CD4-positive, CD25-positive, alpha-beta regulatory T cell (primary cell): ENCODE measurements around the gene RFFL. TPM values are rescaled to one million over a fixed set of nuclear protein-coding genes. Genes with fewer than 3 reads are reported as not detected.

Experiments
- ATAC-seq, 2 donors: fragments of 150-1000 bp; cut with Tn5 transposase; one replicate each; pipeline ENCODE4 v1.10.0; 2021; ENCODE audit warnings: low read depth in 2 of 2, moderate number of reproducible peaks in 2 of 2, moderate library complexity in 1 of 2
- DNase-seq, 3 donors: peaks; one replicate each; pipeline versions ENCODE4 v3.0.0 to v3.0.0-alpha.2; 2012 to 2022; ENCODE audit warnings: mixed read lengths in 1 of 3
- H3K27ac ChIP-seq: one replicate; pipeline ENCODE4 v1.7.0; 2013; ENCODE audit warnings: mild to moderate bottlenecking, low read length; ENCODE audit not compliant: insufficient read depth, poor library complexity, severe bottlenecking
- H3K27me3 ChIP-seq: one replicate; pipeline ENCODE4 v1.7.0; 2013; ENCODE audit warnings: low read length; ENCODE audit not compliant: control insufficient read depth, insufficient read depth
- H3K36me3 ChIP-seq: one replicate; pipeline ENCODE4 v1.7.0; 2013; ENCODE audit warnings: mild to moderate bottlenecking, low read length, moderate library complexity; ENCODE audit not compliant: control insufficient read depth, insufficient read depth
- H3K4me1 ChIP-seq: 2 replicates; pipeline ENCODE4 v1.7.0; 2013; ENCODE audit warnings: mild to moderate bottlenecking, low read length; ENCODE audit not compliant: insufficient read depth, control insufficient read depth, poor library complexity, severe bottlenecking
- H3K4me3 ChIP-seq: one replicate; pipeline ENCODE4 v1.7.0; 2013; ENCODE audit warnings: low read depth, mild to moderate bottlenecking, low read length, moderate library complexity
- H3K9me3 ChIP-seq, 2 experiments: 1 replicate in 1 of 2; 2 replicates in 1 of 2; pipeline ENCODE4 v1.7.0; 2013; ENCODE audit warnings: low read length in 2 of 2, mild to moderate bottlenecking in 1 of 2, moderate library complexity in 1 of 2; ENCODE audit not compliant: control insufficient read depth in 2 of 2
- H3K27ac Mint-ChIP-seq, 3 donors: one replicate each; pipeline ENCODE4 v1.8.0; 2020 to 2022; ENCODE audit warnings: mild to moderate bottlenecking in 3 of 3, mixed read lengths in 3 of 3, moderate library complexity in 2 of 3
- H3K27me3 Mint-ChIP-seq: one replicate; pipeline ENCODE4 v1.8.0; 2022; ENCODE audit warnings: mild to moderate bottlenecking, mixed read lengths
- H3K36me3 Mint-ChIP-seq: one replicate; pipeline ENCODE4 v1.8.0; 2020; ENCODE audit warnings: mixed read lengths
- H3K4me1 Mint-ChIP-seq, 4 donors: one replicate each; pipeline ENCODE4 v1.8.0; 2020 to 2022; ENCODE audit warnings: mixed read lengths in 4 of 4, mild to moderate bottlenecking in 1 of 4
- H3K4me3 Mint-ChIP-seq, 4 donors: one replicate each; pipeline ENCODE4 v1.8.0; 2020 to 2022; ENCODE audit warnings: mild to moderate bottlenecking in 4 of 4, mixed read lengths in 4 of 4, moderate library complexity in 3 of 4
- H3K9me3 Mint-ChIP-seq, 7 donors: one replicate each; pipeline ENCODE4 v1.8.0; 2020 to 2022; ENCODE audit warnings: mixed read lengths in 7 of 7, mild to moderate bottlenecking in 3 of 7, moderate library complexity in 2 of 7
- polyA plus RNA-seq, 4 donors: library from polyadenylated mRNA; unstranded; fragments of 300-500 nt; fragmentation: Illumina TruSeq; gene quantifications; one replicate each; pipeline ENCODE4 v1.2.3, GENCODE V29; 2021
- total RNA-seq: library from RNA; stranded (reverse); gene quantifications from one replicate; pipeline ENCODE4 v1.2.3, GENCODE V29; 2022

RFFL gene
- total and polyA plus RNA-seq, 5 donors from 2014 or later: 69.8 to 128 (median 82.9) TPM

DNA sequence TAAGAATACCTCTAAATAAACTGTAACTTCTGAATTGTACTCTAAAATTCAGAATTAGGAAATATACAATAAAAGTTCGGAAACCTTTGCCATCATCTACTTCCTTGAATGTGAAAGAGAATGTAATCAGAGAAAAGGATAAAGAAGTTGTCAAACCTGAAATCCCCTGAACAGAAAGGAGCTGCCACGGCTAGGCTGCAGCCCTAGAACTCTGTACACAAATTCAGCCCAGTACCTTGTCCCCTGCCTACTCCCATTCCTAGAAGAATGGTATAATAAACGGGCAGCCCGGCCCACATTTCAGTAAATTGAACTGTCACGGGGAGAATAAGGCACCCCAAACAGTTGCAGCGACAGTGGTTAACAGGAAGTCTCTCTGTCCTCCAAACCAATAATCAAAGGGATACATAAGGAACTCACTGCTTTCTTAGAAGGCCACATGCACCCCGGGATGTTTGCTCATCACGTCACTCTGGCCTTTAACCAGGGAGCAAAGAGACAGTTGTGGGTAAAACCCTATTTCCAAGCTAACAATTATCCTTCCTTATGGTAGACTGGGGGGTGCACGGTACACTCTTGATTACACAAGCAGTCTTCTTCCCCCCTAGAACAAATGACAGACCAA lies 24.3 kb upstream of the RFFL start:
- peaks cover 60% of the 10 kb centered on the region for H3K4me1 ChIP-seq

DNA sequence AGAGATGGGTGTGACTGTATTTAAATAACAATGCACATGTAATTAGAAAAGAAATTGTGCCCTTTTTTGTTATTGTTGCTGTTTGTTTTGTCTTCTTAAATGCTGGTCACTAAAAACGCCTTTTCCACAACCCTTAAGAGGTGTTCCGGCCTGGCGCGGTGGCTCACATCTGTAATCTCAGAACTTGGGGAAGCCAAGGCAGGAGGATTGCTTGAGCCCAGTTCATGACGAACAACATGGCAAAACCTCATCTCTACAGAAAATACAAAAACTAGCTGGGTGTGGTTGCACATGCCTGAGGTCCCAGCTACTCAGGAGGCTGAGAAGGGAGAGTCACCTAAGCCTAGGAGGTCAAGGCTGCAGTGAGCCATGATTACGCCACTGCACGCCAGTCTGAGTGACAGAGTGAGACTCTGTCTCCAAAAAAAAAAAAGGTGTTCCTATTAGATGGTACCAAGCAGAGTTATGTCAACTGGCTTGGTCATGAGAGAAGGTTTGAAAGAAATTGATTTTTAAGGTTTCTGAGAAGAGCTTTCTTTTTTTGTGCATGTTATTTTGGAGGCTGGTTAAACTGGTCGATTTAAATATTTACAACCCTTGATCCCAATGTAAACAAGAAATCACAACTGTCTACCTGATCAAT lies 23.5 kb upstream of the RFFL start:
- Mint-ChIP-seq H3K27ac (peak overlapping the region; percentile 88 to 98 (median 96)), H3K36me3 (no peaks in the 10 kb centered on the region), H3K4me3 (peak overlapping the region; percentile 93 to 100 (median 94)), H3K4me1 (peaks cover 37 to 65% (median 51%) of the 10 kb centered on the region in 4 donors), H3K9me3 (no peaks in the 10 kb centered on the region), H3K27me3 (no peaks in the 10 kb centered on the region)
- H3K4me3 ChIP-seq: peak overlapping the region; percentile 99
- no peaks in the 10 kb centered on the region for H3K36me3 ChIP-seq
- peak overlapping the region; percentile 97 for H3K27ac ChIP-seq
- no peak for ATAC-seq
- H3K9me3 ChIP-seq: no peaks in the 10 kb centered on the region
- no peak for DNase-seq
- no peaks in the 10 kb centered on the region for H3K27me3 ChIP-seq
- peaks cover 68% of the 10 kb centered on the region for H3K4me1 ChIP-seq

More for the DNA sequence above, 24.3 kb upstream of the RFFL start:
- DNase-seq (peak; percentile 20 to 68 (median 39)), ATAC-seq (no peak)
- H3K4me3 ChIP-seq: peak overlapping the region; percentile 99
- no peaks in the 10 kb centered on the region for H3K27me3 Mint-ChIP-seq
- H3K36me3 Mint-ChIP-seq: no peaks in the 10 kb centered on the region
- peak overlapping the region; percentile 88 to 98 (median 96) for H3K27ac Mint-ChIP-seq
- H3K36me3 ChIP-seq: no peaks in the 10 kb centered on the region
- peaks cover 32 to 57% (median 44%) of the 10 kb centered on the region in 4 donors for H3K4me1 Mint-ChIP-seq
- H3K9me3 ChIP-seq: no peaks in the 10 kb centered on the region
- peak overlapping the region; percentile 93 to 100 (median 94) for H3K4me3 Mint-ChIP-seq
- no peaks in the 10 kb centered on the region for H3K9me3 Mint-ChIP-seq
- no peaks in the 10 kb centered on the region for H3K27me3 ChIP-seq
- H3K27ac ChIP-seq: peak overlapping the region; percentile 97

DNA sequence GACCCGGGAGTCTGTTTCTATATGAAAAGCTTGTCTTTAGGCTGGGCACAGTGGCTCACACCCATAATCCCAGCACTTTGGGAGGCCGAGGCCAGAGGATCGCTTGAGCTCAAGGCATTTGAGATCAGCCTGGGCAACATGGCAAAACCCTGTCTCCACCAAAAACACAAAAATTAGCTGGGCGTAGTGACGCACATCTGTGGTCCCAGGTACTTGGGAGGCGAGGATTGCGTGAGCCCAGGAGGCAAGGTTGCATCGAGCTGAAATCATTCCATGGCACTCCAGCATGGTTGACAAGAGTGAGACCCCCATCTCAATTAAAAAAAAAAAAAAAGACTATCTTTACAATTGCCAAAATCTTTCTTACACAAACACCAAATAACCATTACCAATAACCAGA lies 22.7 kb upstream of the RFFL start:
- no peak for ATAC-seq
- Mint-ChIP-seq H3K4me1 (peaks cover 41 to 71% (median 58%) of the 10 kb centered on the region in 4 donors), H3K36me3 (no peaks in the 10 kb centered on the region), H3K27ac (peak overlapping the region; percentile 88 to 98 (median 96)), H3K4me3 (peak overlapping the region; percentile 93 to 100 (median 94)), H3K27me3 (no peaks in the 10 kb centered on the region), H3K9me3 (no peaks in the 10 kb centered on the region)
- H3K9me3 ChIP-seq: no peaks in the 10 kb centered on the region
- no peaks in the 10 kb centered on the region for H3K27me3 ChIP-seq
- H3K4me1 ChIP-seq: peaks cover 77% of the 10 kb centered on the region
- H3K4me3 ChIP-seq: peak overlapping the region; percentile 99
- H3K27ac ChIP-seq: peak overlapping the region; percentile 97
- no peaks in the 10 kb centered on the region for H3K36me3 ChIP-seq
- DNase-seq: no peak

DNA sequence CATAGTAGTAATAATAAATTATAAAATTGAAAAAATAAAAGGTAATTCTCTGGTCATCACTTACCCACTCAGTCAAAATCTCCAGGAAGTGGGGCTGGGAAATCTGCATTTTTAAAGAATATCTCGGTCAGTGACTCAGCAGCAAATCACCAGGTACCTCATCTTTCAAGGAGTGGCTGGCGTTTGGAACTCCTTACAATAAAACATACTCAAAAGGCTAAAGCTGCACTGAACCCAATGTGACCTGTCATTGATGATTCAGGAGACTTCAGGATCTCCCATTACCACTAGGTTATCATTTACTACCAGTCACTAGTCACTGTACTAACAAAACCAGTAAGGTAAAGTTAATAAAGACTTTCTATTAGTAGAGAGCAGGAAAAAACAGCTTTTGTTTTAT lies 21.5 kb upstream of the RFFL start:
- DNase-seq (no peak), ATAC-seq (no peak)
- Mint-ChIP-seq H3K4me1 (peaks cover 50 to 80% (median 69%) of the 10 kb centered on the region in 4 donors), H3K9me3 (no peaks in the 10 kb centered on the region), H3K36me3 (no peaks in the 10 kb centered on the region), H3K27me3 (no peaks in the 10 kb centered on the region), H3K4me3 (peak overlapping the region; percentile 93 to 100 (median 94)), H3K27ac (peak overlapping the region; percentile 89 to 98 (median 96))
- H3K27ac ChIP-seq: peak overlapping the region; percentile 97
- H3K36me3 ChIP-seq: no peaks in the 10 kb centered on the region
- H3K4me3 ChIP-seq: peak overlapping the region; percentile 99
- no peaks in the 10 kb centered on the region for H3K9me3 ChIP-seq
- no peaks in the 10 kb centered on the region for H3K27me3 ChIP-seq
- H3K4me1 ChIP-seq: peaks cover 86% of the 10 kb centered on the region

DNA sequence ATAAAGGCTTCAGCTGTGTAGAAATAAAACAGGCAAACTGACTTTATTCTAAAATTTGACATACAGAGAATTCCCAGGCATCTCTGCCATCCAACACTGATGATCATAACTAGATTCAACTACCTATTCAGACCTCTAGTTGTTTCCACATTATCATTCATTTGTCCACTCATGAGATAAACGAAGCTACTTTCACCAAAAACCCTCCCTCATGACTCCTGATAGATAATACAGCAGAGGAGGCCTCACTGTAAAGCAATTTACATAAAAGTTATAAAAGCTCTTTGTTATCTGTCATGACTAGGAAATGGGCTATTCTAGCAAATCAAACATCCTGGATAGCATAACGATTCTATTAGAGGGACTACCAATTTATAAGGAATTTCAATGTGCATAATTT lies 19.6 kb upstream of the RFFL start:
- no peaks in the 10 kb centered on the region for H3K9me3 ChIP-seq
- Mint-ChIP-seq H3K36me3 (no peaks in the 10 kb centered on the region), H3K27me3 (no peaks in the 10 kb centered on the region), H3K9me3 (no peaks in the 10 kb centered on the region), H3K4me1 (peaks cover 58 to 91% (median 77%) of the 10 kb centered on the region in 4 donors), H3K27ac (peak overlapping the region; percentile 33 to 97 (median 88)), H3K4me3 (peak overlapping the region; percentile 31 to 94 (median 83))
- ATAC-seq (no peak), DNase-seq (no peak)
- H3K36me3 ChIP-seq: no peaks in the 10 kb centered on the region
- H3K27me3 ChIP-seq: no peaks in the 10 kb centered on the region
- peak overlapping the region; percentile 77 for H3K27ac ChIP-seq
- peak overlapping the region; percentile 75 for H3K4me3 ChIP-seq
- H3K4me1 ChIP-seq: peaks cover 90% of the 10 kb centered on the region

DNA sequence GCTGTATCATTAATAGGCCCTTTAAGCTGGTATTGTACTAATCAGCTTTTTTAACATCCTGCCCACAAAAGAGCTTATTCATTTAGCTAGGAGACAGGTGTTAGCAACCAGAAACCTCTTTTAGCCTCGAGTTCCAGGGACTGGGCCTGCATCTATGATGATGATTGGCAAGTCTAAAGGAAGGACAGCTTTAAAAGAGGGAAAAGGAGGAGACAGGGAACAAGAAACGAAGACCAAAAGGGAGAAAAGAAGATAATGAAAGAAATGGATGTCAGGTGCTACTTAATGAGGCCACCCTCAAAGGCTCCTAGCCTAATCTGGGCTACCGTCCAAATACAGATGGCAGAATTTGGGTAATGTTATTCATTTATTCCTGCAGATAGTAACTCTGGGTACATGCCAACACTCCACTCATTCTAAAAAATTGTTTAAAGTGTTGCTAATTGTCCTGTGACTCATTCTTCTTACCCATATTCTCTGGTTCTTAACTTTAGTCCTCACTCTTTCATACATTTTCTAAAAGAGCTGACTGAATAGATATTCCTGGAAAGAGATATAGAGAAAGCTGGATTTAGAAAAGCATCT lies 18.7 kb upstream of the RFFL start:
- peak overlapping the region; percentile 77 for H3K27ac ChIP-seq
- Mint-ChIP-seq H3K4me3 (peak overlapping the region; percentile 79 to 94 (median 86)), H3K27ac (peak overlapping the region; percentile 33 to 97 (median 88)), H3K36me3 (no peaks in the 10 kb centered on the region), H3K4me1 (peaks cover 62 to 92% (median 76%) of the 10 kb centered on the region in 4 donors), H3K9me3 (no peaks in the 10 kb centered on the region), H3K27me3 (no peaks in the 10 kb centered on the region)
- ATAC-seq (peak; percentile 68 to 71), DNase-seq (peak in 2 of 3 donors; percentile 37 to 72)
- no peaks in the 10 kb centered on the region for H3K9me3 ChIP-seq
- no peaks in the 10 kb centered on the region for H3K27me3 ChIP-seq
- peaks cover 89% of the 10 kb centered on the region for H3K4me1 ChIP-seq
- H3K4me3 ChIP-seq: peak overlapping the region; percentile 75
- H3K36me3 ChIP-seq: no peaks in the 10 kb centered on the region

DNA sequence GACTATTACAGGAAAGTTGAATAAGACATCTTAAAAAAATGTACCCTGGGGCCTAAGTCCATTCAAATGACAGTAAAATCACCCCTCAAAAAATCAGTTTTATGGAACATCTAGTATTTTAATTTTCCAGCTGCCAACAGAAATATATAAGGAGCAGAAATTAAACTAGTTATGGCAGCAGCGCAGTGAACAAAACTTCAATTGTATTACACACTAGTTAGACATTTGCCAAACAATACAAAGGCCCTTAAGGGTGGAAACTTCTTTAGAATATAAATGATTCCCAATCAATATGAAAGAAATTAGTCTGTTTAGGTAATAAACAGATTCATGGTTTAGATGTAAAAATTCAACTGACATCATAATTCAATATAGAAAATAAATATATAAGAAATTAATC lies 18.1 kb upstream of the RFFL start:
- H3K27ac ChIP-seq: peak overlapping the region; percentile 77
- H3K4me1 ChIP-seq: peaks cover 86% of the 10 kb centered on the region
- peaks cover 60 to 91% (median 73%) of the 10 kb centered on the region in 4 donors for H3K4me1 Mint-ChIP-seq
- H3K27me3 ChIP-seq: no peaks in the 10 kb centered on the region
- peak overlapping the region; percentile 75 for H3K4me3 ChIP-seq
- H3K36me3 ChIP-seq: no peaks in the 10 kb centered on the region
- ATAC-seq (no peak), DNase-seq (no peak)
- H3K36me3 Mint-ChIP-seq: no peaks in the 10 kb centered on the region
- H3K9me3 Mint-ChIP-seq: no peaks in the 10 kb centered on the region
- H3K27me3 Mint-ChIP-seq: no peaks in the 10 kb centered on the region
- peak overlapping the region in 1 of 3 donors; percentile 72 for H3K27ac Mint-ChIP-seq
- H3K9me3 ChIP-seq: no peaks in the 10 kb centered on the region
- H3K4me3 Mint-ChIP-seq: peak overlapping the region in 2 of 4 donors; percentile 12 to 79
